PC-9 (cell line): Measurements from ENCODE around the gene PYY. TPM values are rescaled to one million over a fixed set of nuclear protein-coding genes. Genes with fewer than 3 reads are reported as not detected.
"Not testable (repeated sequence)": the region's sequence is repeated elsewhere in the genome, so short reads cannot be mapped to it uniquely, and the experiment has no call there.

Source experiments
- BruUV-seq: library from RNA; stranded (reverse); fragments of 400-500 nt; replicated peaks from 2 replicates; lab custom pipeline; 2021; lab: Mats Ljungman, UMichigan
- CTCF ChIA-PET: fragments of 300-600 bp; sonication (Branson Sonifier 250); formaldehyde crosslinking; loops from one replicate; lab custom pipeline; 2022; ENCODE audit warnings: antibody characterized with exemption; lab: Charles Lee
- POLR2A ChIA-PET: fragments of 300-600 bp; sonication (Branson Sonifier 250); formaldehyde crosslinking; loops from one replicate; lab custom pipeline; 2022; ENCODE audit warnings: antibody characterized with exemption; ENCODE audit not compliant: unreplicated experiment; lab: Charles Lee
- DNase-seq, 2 experiments: peaks; one replicate each; pipeline versions ENCODE4 v3.0.0 to v3.0.0-alpha.2; 2015 to 2022; ENCODE audit warnings: mixed read lengths in 1 of 2
- H2AFZ ChIP-seq: fragments of 200-600 bp; sonication (generic); 2 replicates; pipeline ENCODE4 v1.8.1; 2017; ENCODE audit warnings: antibody characterized with exemption
- H3F3A ChIP-seq: fragments of 200-600 bp; sonication (generic); 2 replicates; pipeline ENCODE4 v1.8.1; 2017; ENCODE audit warnings: antibody characterized with exemption, mild to moderate bottlenecking, low read depth; ENCODE audit not compliant: insufficient read depth
- H3K27ac ChIP-seq: fragments of 200-600 bp; sonication (generic); 2 replicates; pipeline ENCODE4 v1.6.1; 2016; ENCODE audit warnings: mixed run types
- H3K27me3 ChIP-seq: fragments of 200-600 bp; sonication (generic); 2 replicates; pipeline ENCODE4 v1.6.1; 2016; ENCODE audit warnings: low read depth, mixed run types; ENCODE audit not compliant: insufficient read depth
- H3K36me3 ChIP-seq: fragments of 200-600 bp; sonication (generic); 2 replicates; pipeline ENCODE4 v1.6.1; 2016; ENCODE audit warnings: low read depth, mixed run types
- H3K4me1 ChIP-seq: fragments of 200-600 bp; sonication (generic); replicated peaks from 2 replicates; pipeline ENCODE4 v1.6.1; 2016; ENCODE audit warnings: mixed run types; ENCODE audit not compliant: insufficient read depth
- H3K4me2 ChIP-seq: fragments of 200-600 bp; sonication (generic); 2 replicates; pipeline ENCODE4 v1.6.1; 2017; ENCODE audit warnings: mixed run types
- H3K4me3 ChIP-seq: fragments of 200-600 bp; sonication (generic); 2 replicates; pipeline ENCODE4 v1.6.1; 2016; ENCODE audit warnings: mixed run types
- H3K79me2 ChIP-seq: fragments of 200-600 bp; sonication (generic); 2 replicates; pipeline ENCODE4 v1.6.1; 2017; ENCODE audit warnings: low read depth, mixed run types
- H3K9me2 ChIP-seq: fragments of 200-600 bp; sonication (generic); 2 replicates; pipeline ENCODE4 v1.8.1; 2017; ENCODE audit warnings: mild to moderate bottlenecking; ENCODE audit not compliant: insufficient read depth
- H3K9me3 ChIP-seq: fragments of 200-600 bp; sonication (generic); 2 replicates; pipeline ENCODE4 v1.8.1; 2016; ENCODE audit warnings: low read depth; ENCODE audit not compliant: insufficient read depth
- H4K20me1 ChIP-seq: fragments of 200-600 bp; sonication (generic); 2 replicates; pipeline ENCODE4 v1.8.1; 2017; ENCODE audit not compliant: insufficient read depth
- EZH2 ChIP-seq: fragments of 200-600 bp; sonication (generic); IDR thresholded peaks from 2 replicates; pipeline ENCODE4 v1.8.0; 2017; ENCODE audit warnings: antibody characterized with exemption, low read depth
- intact Hi-C: fragments of 100-400 bp; cut with micrococcal nuclease; formaldehyde crosslinking; loops from one replicate; pipeline ENCODE4 v1.10.0; 2022; ENCODE audit not compliant: unreplicated experiment
- total RNA-seq: library from RNA; stranded (reverse); gene quantifications from 2 replicates; pipeline ENCODE4 v1.2.3, GENCODE V29; 2021
- TF ChIP-seq, protein P1 (sequence below): fragments of 200-600 bp; sonication (generic); conservative IDR thresholded peaks from 2 replicates; pipeline ENCODE4 v1.6.1; 2017; ENCODE audit warnings: mixed run types, antibody characterized with exemption, mild to moderate bottlenecking, moderate library complexity

PYY gene
- total RNA-seq, 1 experiment from 2014 or later = not detected

DNA sequence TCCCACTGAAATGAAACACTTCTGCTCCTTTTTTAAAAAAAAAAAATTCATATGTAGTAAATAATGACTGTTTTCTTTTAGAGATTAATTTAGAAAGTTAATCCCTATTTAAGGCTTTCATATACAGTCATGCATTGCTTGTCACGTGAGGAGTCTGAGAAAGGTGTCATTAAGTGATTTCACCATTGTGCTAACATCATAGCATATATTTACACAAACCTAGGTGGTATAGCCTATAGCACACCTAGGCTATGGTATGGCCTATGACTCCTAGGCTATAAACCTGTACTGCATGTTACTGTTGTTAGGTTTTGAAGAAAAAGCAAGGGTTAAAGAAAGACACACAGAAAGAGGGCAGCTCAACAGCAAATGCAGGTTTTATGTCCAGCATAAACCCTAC lies 25.1 kb downstream of the PYY start:
- intact Hi-C loops = no loop called here
- ChIA-PET POLR2A (no interaction called here), CTCF (interaction anchor here (0.6 kb wide), 3 partner anchors 16 to 240 kb away, joined by 3 read pairs; no protein-coding TSS in a partner anchor)
- no TSS peak for BruUV-seq
- Histone ChIP-seq H3K9me3 (no peaks in the 10 kb centered on the region), H3F3A (no peaks in the 10 kb centered on the region), H3K4me1 (no peaks in the 10 kb centered on the region), H3K4me2 (no peak overlapping the region), H4K20me1 (no peaks in the 10 kb centered on the region), H3K4me3 (no peak overlapping the region), H3K36me3 (no peaks in the 10 kb centered on the region), H3K27me3 (peaks cover 13% of the 10 kb centered on the region), H3K79me2 (no peaks in the 10 kb centered on the region), H3K27ac (no peak overlapping the region), H2AFZ (no peak overlapping the region), H3K9me2 (no peaks in the 10 kb centered on the region)
- TF ChIP-seq, protein P1, sequence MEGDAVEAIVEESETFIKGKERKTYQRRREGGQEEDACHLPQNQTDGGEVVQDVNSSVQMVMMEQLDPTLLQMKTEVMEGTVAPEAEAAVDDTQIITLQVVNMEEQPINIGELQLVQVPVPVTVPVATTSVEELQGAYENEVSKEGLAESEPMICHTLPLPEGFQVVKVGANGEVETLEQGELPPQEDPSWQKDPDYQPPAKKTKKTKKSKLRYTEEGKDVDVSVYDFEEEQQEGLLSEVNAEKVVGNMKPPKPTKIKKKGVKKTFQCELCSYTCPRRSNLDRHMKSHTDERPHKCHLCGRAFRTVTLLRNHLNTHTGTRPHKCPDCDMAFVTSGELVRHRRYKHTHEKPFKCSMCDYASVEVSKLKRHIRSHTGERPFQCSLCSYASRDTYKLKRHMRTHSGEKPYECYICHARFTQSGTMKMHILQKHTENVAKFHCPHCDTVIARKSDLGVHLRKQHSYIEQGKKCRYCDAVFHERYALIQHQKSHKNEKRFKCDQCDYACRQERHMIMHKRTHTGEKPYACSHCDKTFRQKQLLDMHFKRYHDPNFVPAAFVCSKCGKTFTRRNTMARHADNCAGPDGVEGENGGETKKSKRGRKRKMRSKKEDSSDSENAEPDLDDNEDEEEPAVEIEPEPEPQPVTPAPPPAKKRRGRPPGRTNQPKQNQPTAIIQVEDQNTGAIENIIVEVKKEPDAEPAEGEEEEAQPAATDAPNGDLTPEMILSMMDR = no peak
- no peak for TF ChIP-seq EZH2
- DNase-seq = no peak

DNA sequence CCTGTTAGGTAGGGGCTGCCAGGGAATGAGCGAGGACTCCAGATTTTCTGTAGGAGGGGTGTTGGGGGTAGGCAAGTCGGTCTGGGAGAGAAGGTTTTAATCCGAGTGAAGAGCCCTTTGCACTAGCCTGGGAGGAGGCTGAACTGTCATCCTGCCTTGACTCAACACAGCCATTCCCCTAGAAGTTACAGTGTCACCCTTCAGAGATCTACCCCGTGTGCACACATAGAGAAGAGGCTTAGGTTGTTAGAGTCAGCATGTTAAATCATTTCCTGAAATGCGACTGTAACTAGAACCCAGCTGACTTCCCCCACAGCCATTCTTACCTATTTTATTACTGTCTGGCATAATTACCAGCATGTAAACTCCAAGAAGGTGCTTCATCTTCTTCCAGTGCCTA lies 25.8 kb downstream of the PYY start:
- H3K27me3 ChIP-seq = peaks cover 13% of the 10 kb centered on the region
- H3K27ac ChIP-seq, H3K4me3 ChIP-seq, POLR2A ChIA-PET, H2AFZ ChIP-seq, H3K36me3 ChIP-seq, H3K9me2 ChIP-seq, H3K4me1 ChIP-seq, DNase-seq, H3K9me3 ChIP-seq, intact Hi-C loops, H3K4me2 ChIP-seq, H3F3A ChIP-seq, H4K20me1 ChIP-seq, H3K79me2 ChIP-seq, BruUV-seq: not testable (repeated sequence)
- CTCF ChIA-PET = interaction anchor here (0.6 to 0.7 kb wide), 3 partner anchors 78 to 240 kb away, joined by 3 to 4 read pairs (median 3); no protein-coding TSS in a partner anchor

DNA sequence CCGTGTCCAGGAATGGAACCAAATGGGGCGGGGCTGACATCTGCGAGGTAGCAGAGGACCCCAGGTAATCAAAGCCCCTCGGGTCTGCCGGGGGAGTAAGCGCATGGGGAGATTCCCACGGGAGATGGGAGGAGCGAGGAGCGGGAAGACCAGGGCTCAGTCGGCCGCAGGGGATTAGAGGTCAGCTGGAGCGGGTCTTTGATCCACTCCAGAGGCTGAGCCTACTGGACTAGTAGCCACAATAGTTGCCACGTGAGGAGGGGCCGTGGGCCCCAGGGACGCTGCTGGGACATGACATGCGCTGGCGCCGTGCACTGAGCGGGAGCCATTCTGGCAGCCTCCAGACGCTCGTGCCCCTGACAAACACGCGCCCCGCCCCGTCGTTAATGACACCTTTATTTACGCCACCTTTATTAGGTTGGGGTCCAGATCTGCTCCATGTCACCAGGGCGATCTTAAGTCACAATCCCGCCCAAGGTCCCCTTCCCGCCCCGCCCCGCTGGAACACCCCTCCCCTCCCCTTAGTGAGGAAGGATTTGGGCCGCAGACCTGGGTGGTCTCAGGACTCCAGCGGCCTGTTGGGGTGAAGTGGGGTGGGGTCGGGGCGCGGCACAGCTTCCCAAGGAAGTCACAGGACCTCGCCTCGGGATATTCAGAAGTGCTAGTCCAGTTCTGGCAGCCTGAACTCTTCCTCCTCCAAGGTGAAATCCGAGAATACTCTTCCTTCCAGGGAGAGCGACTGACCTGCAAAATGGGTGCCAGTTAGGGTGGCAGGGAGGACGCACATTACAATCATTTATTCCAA lies 26.5 kb downstream of the PYY start:
- H3K4me2 ChIP-seq = no peak overlapping the region
- peaks cover 13% of the 10 kb centered on the region for H3K27me3 ChIP-seq
- no peaks in the 10 kb centered on the region for H3K36me3 ChIP-seq
- CTCF ChIA-PET = interaction anchor here (0.7 kb wide), 1 partner anchor 84 kb away, joined by 4 read pairs; no protein-coding TSS in a partner anchor
- no peaks in the 10 kb centered on the region for H4K20me1 ChIP-seq
- H3K79me2 ChIP-seq = no peaks in the 10 kb centered on the region
- no peaks in the 10 kb centered on the region for H3K4me1 ChIP-seq
- no peak for TF ChIP-seq EZH2
- TF ChIP-seq, protein P1 = no peak
- H3K27ac ChIP-seq = no peak overlapping the region
- H3K4me3 ChIP-seq = no peak overlapping the region
- no peaks in the 10 kb centered on the region for H3F3A ChIP-seq
- BruUV-seq = no TSS peak
- H3K9me2 ChIP-seq = no peaks in the 10 kb centered on the region
- no peaks in the 10 kb centered on the region for H3K9me3 ChIP-seq
- DNase-seq = no peak
- no peak overlapping the region for H2AFZ ChIP-seq
- POLR2A ChIA-PET = no interaction called here
- intact Hi-C loops = no loop called here
